ENCODE results near the gene FZD10. TPM values are rescaled to one million over a fixed set of nuclear protein-coding genes. Genes with fewer than 3 reads are reported as not detected.

Gene FZD10
- total RNA-seq, 1 donor from 2014 or later = not detected

DNA sequence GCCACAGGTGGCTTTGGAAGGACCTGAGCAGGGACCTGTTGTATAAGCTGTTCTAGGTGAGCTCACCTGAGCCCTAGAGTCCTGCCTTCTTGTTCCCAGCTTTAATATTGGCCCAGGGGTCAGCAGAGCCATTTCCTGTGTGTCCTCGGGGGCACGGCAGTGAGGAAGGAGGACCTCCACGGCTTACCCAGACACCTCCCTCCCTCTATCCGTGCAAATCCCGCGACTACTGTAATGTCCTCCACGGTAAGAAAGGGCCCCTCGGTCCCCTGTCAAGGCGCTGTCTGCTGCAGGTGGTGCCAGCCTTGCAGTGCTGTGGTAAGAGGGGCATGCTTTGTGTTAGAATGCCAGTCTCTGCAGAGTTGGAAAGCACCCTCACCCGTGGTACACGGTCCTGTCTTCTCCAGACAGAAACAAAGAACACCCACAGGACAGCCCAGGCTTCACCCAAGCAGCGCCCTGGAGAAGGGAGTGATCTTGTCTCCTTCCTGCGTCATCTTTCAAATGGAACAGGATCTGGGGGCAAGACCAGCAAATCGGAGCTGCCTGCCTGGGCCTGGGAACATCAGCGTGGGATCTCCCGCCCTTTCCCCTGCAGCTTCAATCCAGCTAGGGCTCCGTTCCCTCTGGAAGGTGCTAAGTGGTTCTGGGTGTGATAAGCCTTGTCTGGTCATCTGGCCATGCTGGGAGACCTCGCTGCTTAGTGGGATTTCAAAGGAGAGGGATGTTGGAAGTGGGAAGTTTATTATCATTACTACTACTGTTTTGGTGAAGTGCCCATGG, 20.2 kb upstream of the FZD10 start:
- H3K36me3 Mint-ChIP-seq (ENCODE audit: low read depth) = no peaks in the 10 kb centered on the region
- no peak overlapping the region for H3K27ac Mint-ChIP-seq
- ATAC-seq (ENCODE audit: low read depth) = no peak
- H3K9me3 Mint-ChIP-seq = no peaks in the 10 kb centered on the region
- peaks cover 2% of the 10 kb centered on the region for H3K27me3 Mint-ChIP-seq
- CTCF ChIA-PET = no interaction called here
- TF ChIP-seq, protein P1, sequence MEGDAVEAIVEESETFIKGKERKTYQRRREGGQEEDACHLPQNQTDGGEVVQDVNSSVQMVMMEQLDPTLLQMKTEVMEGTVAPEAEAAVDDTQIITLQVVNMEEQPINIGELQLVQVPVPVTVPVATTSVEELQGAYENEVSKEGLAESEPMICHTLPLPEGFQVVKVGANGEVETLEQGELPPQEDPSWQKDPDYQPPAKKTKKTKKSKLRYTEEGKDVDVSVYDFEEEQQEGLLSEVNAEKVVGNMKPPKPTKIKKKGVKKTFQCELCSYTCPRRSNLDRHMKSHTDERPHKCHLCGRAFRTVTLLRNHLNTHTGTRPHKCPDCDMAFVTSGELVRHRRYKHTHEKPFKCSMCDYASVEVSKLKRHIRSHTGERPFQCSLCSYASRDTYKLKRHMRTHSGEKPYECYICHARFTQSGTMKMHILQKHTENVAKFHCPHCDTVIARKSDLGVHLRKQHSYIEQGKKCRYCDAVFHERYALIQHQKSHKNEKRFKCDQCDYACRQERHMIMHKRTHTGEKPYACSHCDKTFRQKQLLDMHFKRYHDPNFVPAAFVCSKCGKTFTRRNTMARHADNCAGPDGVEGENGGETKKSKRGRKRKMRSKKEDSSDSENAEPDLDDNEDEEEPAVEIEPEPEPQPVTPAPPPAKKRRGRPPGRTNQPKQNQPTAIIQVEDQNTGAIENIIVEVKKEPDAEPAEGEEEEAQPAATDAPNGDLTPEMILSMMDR (IDR thresholded peaks at IDR 0.05) = no peak
- intact Hi-C loops (cut with micrococcal nuclease) = no loop called here
- no peak overlapping the region for H3K4me3 Mint-ChIP-seq
- no peak for DNase-seq
- POLR2A ChIA-PET = no interaction called here
- H3K4me1 Mint-ChIP-seq = no peaks in the 10 kb centered on the region

DNA sequence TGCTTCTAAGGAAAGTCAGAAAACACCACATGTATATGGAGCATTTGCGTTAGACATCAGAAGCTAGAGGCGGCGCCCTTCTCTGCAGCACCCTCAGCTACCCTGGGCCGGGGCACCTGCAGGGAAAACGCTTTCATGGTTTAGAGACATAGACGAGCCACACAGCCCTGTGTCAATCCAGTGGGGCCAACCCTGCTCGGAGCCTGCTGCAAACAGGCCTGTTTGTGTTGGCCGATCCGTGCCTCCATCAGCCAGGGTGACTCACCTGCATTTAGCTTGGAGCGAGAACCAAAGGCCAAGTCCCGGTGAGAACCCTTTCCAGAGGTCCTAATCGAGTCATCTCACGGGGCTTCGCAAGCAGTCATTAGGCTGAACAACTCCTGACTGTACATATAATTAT, 19.5 kb upstream of the FZD10 start:
- CTCF ChIA-PET = no interaction called here
- TF ChIP-seq, protein P1 (IDR thresholded peaks at IDR 0.05) = no peak
- Mint-ChIP-seq H3K9me3 (no peaks in the 10 kb centered on the region), H3K36me3 (ENCODE audit: low read depth) (no peaks in the 10 kb centered on the region), H3K27ac (no peak overlapping the region), H3K27me3 (peaks cover 2% of the 10 kb centered on the region), H3K4me1 (no peaks in the 10 kb centered on the region), H3K4me3 (no peak overlapping the region)
- POLR2A ChIA-PET = no interaction called here
- DNase-seq (no peak), ATAC-seq (ENCODE audit: low read depth) (no peak)
- intact Hi-C loops (cut with micrococcal nuclease) = no loop called here

DNA sequence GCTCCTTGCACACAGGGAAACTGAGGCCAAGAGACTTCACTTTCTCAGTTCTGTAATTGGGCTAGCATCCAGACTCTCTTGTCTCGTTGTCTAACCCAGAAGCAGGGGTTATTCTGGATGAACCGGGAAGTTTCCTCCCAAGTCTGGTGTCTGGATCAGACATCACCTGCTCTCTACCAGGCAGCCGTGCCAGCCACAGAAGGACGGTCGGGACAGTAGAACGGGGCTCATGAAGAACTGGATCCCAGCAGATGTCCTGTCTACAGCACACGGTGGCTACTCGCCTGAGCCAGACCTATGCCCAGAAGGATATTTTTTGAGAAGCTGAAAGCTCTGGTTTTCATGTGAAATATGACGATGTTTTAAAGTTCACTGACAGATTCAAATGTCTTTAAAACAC, 19.1 kb upstream of the FZD10 start:
- ChIA-PET CTCF (no interaction called here), POLR2A (no interaction called here)
- intact Hi-C loops (cut with micrococcal nuclease) = no loop called here
- Mint-ChIP-seq H3K4me1 (no peaks in the 10 kb centered on the region), H3K27me3 (peaks cover 2% of the 10 kb centered on the region), H3K9me3 (no peaks in the 10 kb centered on the region), H3K36me3 (ENCODE audit: low read depth) (no peaks in the 10 kb centered on the region), H3K4me3 (no peak overlapping the region), H3K27ac (no peak overlapping the region)
- no peak for DNase-seq
- ATAC-seq (ENCODE audit: low read depth) = no peak
- TF ChIP-seq, protein P1 (IDR thresholded peaks at IDR 0.05) = no peak

DNA sequence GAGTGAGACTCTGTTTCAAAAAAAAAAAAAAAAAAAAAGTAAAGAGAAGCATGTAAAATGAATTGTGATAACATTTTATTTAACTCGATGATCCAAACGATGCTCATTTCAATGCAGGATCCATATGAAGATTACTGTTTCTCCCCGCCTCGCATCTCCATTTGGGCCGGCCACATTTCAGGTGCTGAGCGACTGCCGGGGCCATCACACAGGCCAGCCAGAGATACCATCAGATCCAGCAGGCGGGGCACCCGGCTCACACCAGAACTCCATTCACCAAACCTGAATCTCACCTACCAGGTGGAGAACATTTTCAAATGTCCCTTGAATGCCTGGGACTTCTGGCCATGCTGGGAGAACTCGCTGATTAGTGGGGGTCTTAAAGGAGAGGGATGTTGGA, 18.0 kb upstream of the FZD10 start:
- no peak overlapping the region for H3K27ac Mint-ChIP-seq

DNA sequence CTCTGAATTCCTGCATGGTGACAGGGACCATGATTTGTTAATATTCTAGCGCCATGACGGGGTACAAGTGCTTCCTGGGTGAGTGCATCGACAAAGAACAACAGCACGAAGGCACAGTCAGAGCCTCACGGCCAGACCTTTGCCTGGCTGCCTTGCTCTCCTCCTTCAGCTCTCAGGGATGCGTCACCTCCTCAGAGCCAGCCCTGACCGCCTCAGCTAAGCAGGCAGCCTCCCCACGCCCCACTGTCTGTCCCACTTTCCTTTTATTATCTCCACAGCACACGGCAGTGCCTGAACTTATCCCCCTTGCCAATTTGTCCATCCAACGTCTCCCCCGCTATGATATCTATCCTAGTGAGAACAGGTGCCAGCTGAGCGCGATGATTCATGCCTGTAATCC, 16.5 kb upstream of the FZD10 start:
- Mint-ChIP-seq H3K4me1 (no peaks in the 10 kb centered on the region), H3K4me3 (no peak overlapping the region), H3K27ac (no peak overlapping the region), H3K36me3 (ENCODE audit: low read depth) (no peaks in the 10 kb centered on the region), H3K27me3 (peaks cover 2% of the 10 kb centered on the region), H3K9me3 (no peaks in the 10 kb centered on the region)
- ATAC-seq (ENCODE audit: low read depth) = no peak
- DNase-seq = no peak
- ChIA-PET POLR2A (no interaction called here), CTCF (no interaction called here)
- TF ChIP-seq, protein P1 (IDR thresholded peaks at IDR 0.05) = no peak
- intact Hi-C loops (cut with micrococcal nuclease) = no loop called here

More for the DNA sequence above, 18.0 kb upstream of the FZD10 start:
- ChIA-PET CTCF (no interaction called here), POLR2A (no interaction called here)
- intact Hi-C loops (cut with micrococcal nuclease) = no loop called here
- Mint-ChIP-seq H3K9me3 (no peaks in the 10 kb centered on the region), H3K4me1 (no peaks in the 10 kb centered on the region), H3K27me3 (peaks cover 2% of the 10 kb centered on the region), H3K4me3 (no peak overlapping the region), H3K36me3 (ENCODE audit: low read depth) (no peaks in the 10 kb centered on the region)
- TF ChIP-seq, protein P1 (IDR thresholded peaks at IDR 0.05) = no peak
- ATAC-seq (ENCODE audit: low read depth) (no peak), DNase-seq (no peak)

All from activated B cell treated with CpG ODN at 0.5 μM for 24 hours (primary cell).